Transverse colon (tissue), 4 donors: ENCODE data around the gene RER1.

Experiments used
- CTCF ChIP-seq, 5 experiments: fragments of 200-600 bp in 3 of 5; fragments of 450-650 bp in 2 of 5; sonication (generic) in 3 of 5; IDR thresholded peaks; 1 replicate in 2 of 5; 2 replicates in 3 of 5; pipeline ENCODE4 v1.5.1; 2016 to 2017; ENCODE audit warnings: antibody characterized with exemption in 5 of 5, inconsistent platforms in 3 of 5, mild to moderate bottlenecking in 2 of 5, moderate library complexity in 1 of 5
- POLR2A ChIP-seq: fragments of 450-650 bp; IDR thresholded peaks from one replicate; pipeline ENCODE4 v1.6.1; 2016; ENCODE audit warnings: antibody characterized with exemption, mild to moderate bottlenecking, moderate library complexity
- POLR2AphosphoS5 ChIP-seq, 3 donors: sonication (generic); formaldehyde crosslinking; IDR thresholded peaks; one replicate each; pipeline ENCODE4 v1.6.1; 2016; ENCODE audit warnings: antibody characterized with exemption in 3 of 3

- no peak for TF ChIP-seq POLR2AphosphoS5 (IDR thresholded peaks at IDR 0.05)
- no peak for TF ChIP-seq CTCF (IDR thresholded peaks at IDR 0.05)
- TF ChIP-seq POLR2A, result no peak
These were observed 27.8 kb downstream of the RER1 start for GRCh38 chr1:2419416-2419815.
